ENCODE results near the gene RAP1GDS1.

DNA sequence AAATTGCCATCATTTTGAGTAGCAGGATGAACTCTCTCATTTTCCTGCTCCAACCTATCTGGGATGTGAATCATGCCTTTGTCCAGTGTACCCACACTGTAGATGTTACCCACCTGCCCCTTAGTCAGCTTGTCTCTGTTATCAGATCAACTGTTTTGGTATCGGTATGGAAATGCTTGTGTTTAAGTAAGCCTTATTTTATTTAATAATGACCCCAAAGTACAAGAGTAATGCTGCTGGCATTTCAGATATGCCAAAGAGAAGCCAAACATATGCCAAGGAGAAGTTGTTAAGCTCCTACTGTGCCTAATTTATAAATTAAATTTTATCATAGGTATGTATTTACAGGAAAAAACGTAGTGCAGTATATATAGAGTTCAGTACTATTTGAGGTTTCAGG is 18.6 kb upstream of the RAP1GDS1 start:
- TF ChIP-seq, protein P1, sequence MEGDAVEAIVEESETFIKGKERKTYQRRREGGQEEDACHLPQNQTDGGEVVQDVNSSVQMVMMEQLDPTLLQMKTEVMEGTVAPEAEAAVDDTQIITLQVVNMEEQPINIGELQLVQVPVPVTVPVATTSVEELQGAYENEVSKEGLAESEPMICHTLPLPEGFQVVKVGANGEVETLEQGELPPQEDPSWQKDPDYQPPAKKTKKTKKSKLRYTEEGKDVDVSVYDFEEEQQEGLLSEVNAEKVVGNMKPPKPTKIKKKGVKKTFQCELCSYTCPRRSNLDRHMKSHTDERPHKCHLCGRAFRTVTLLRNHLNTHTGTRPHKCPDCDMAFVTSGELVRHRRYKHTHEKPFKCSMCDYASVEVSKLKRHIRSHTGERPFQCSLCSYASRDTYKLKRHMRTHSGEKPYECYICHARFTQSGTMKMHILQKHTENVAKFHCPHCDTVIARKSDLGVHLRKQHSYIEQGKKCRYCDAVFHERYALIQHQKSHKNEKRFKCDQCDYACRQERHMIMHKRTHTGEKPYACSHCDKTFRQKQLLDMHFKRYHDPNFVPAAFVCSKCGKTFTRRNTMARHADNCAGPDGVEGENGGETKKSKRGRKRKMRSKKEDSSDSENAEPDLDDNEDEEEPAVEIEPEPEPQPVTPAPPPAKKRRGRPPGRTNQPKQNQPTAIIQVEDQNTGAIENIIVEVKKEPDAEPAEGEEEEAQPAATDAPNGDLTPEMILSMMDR (conservative IDR thresholded peaks at IDR 0.05): no peak
- TF ChIP-seq ZFX (IDR thresholded peaks at IDR 0.05): no peak
